ENCODE results near the gene ALDOB. TPM values are rescaled to one million over a fixed set of nuclear protein-coding genes. Genes with fewer than 3 reads are reported as not detected.

The ALDOB gene
- total and polyA plus RNA-seq, 4 donors: 527 to 2,132 (median 1,808) TPM

GRCh38 chr9:101443364-101443771 lies 7.8 kb upstream of the ALDOB start:
- TF ChIP-seq ZBTB33 (IDR thresholded peaks at IDR 0.05): peak; percentile 83
- peak; percentile 42 to 92 for TF ChIP-seq EGR1 (IDR thresholded peaks at IDR 0.05; ENCODE audit: low read depth in 2 of 2)
- TF ChIP-seq HNF4A (conservative IDR thresholded peaks at IDR 0.05): peak; percentile 73 to 91
- peak; percentile 94 for TF ChIP-seq SP1 (IDR thresholded peaks at IDR 0.05)
- TF ChIP-seq HNF4G (IDR thresholded peaks at IDR 0.05): peak; percentile 31
- no peak for TF ChIP-seq GABPA (IDR thresholded peaks at IDR 0.05 in 1 of 2, conservative IDR thresholded peaks at IDR 0.05 in 1 of 2)
- TF ChIP-seq ATF3 (IDR thresholded peaks at IDR 0.05): no peak
- TF ChIP-seq FOXA1 (IDR thresholded peaks at IDR 0.05): peak; percentile 96
- no peak for TF ChIP-seq CTCF (IDR thresholded peaks at IDR 0.05; ENCODE audit: low read depth, low read length, missing input control)
- TF ChIP-seq TAF1 (conservative IDR thresholded peaks at IDR 0.05): peak; percentile 67
- peak; percentile 72 for TF ChIP-seq MAX (IDR thresholded peaks at IDR 0.05)
- peak; percentile 95 for TF ChIP-seq YY1 (IDR thresholded peaks at IDR 0.05)
- peak in 1 of 2 donors; percentile 81 for TF ChIP-seq JUND (IDR thresholded peaks at IDR 0.05)
- TF ChIP-seq REST (IDR thresholded peaks at IDR 0.05): peak; percentile 40
- TF ChIP-seq FOXA2 (IDR thresholded peaks at IDR 0.05): peak; percentile 95
- peak; percentile 54 for TF ChIP-seq NR2F2 (IDR thresholded peaks at IDR 0.05)
- TF ChIP-seq RXRA (IDR thresholded peaks at IDR 0.05): peak; percentile 98
- TF ChIP-seq RAD21 (IDR thresholded peaks at IDR 0.05): peak; percentile 22 to 34
- Histone ChIP-seq H3K4me3 (ENCODE audit: low read depth in 1 of 3, low read length in 3 of 3) (peak overlapping the region in 1 of 3 donors; percentile 32), H3K9ac (ENCODE audit: low read depth in 1 of 2, low read length in 2 of 2) (peak overlapping the region; percentile 71 to 87), H3K9me3 (ENCODE audit: control insufficient read depth in 4 of 4, low read length in 3 of 4) (no peaks in the 10 kb centered on the region), H3K4me1 (ENCODE audit: control insufficient read depth in 4 of 4, insufficient read depth in 4 of 4, low read length in 3 of 4) (peaks cover 4 to 47% (median 22%) of the 10 kb centered on the region in 4 donors), H3K27me3 (ENCODE audit: control insufficient read depth in 4 of 4, insufficient read depth in 4 of 4, low read length in 3 of 4) (no peaks in the 10 kb centered on the region), H3K36me3 (ENCODE audit: control insufficient read depth in 4 of 4, insufficient read depth in 3 of 4, low read depth in 1 of 4, low read length in 3 of 4) (no peaks in the 10 kb centered on the region), H3K27ac (ENCODE audit: low read depth in 1 of 2, low read length in 2 of 2) (peak overlapping the region; percentile 91 to 94)
- no peak for DNase-seq (ENCODE audit: low spot score)
- WGBS: 38% methylated on average over 9 of the region's 9 CpGs
